ENCODE results near the gene CCNYL1.

The CCNYL1 gene

GRCh38 chr2:207766041-207766551 is 54.7 kb downstream of the CCNYL1 start:
- no peak for DNase-seq (ENCODE audit: low read depth in 2 of 2)

- DNase-seq (ENCODE audit: low read depth in 2 of 2) = no peak
These were observed 55.4 kb downstream of the CCNYL1 start for GRCh38 chr2:207766697-207767460.

GRCh38 chr2:207767461-207768167 is 56.2 kb downstream of the CCNYL1 start:
- no peak for DNase-seq (ENCODE audit: low read depth in 2 of 2)

- DNase-seq (ENCODE audit: low read depth in 2 of 2) = no peak
These were observed 56.9 kb downstream of the CCNYL1 start for GRCh38 chr2:207768168-207768865.

- DNase-seq (ENCODE audit: low read depth in 2 of 2) = no peak
These were observed 57.6 kb downstream of the CCNYL1 start for GRCh38 chr2:207768866-207769596.

- DNase-seq (ENCODE audit: low read depth in 2 of 2) = no peak
These were observed 59.4 kb downstream of the CCNYL1 start for GRCh38 chr2:207770602-207771404.

GRCh38 chr2:207771421-207771820 is 60.0 kb downstream of the CCNYL1 start:
- DNase-seq (ENCODE audit: low read depth in 2 of 2) = no peak

GRCh38 chr2:207772081-207772843 is 60.8 kb downstream of the CCNYL1 start:
- DNase-seq (ENCODE audit: low read depth in 2 of 2) = no peak

- DNase-seq (ENCODE audit: low read depth in 2 of 2) = no peak
These were observed 61.4 kb downstream of the CCNYL1 start for GRCh38 chr2:207772844-207773205.

- DNase-seq (ENCODE audit: low read depth in 2 of 2) = no peak
These were observed 64.0 kb downstream of the CCNYL1 start for GRCh38 chr2:207775473-207775872.

- no peak for DNase-seq (ENCODE audit: low read depth in 2 of 2)
These were observed 65.7 kb downstream of the CCNYL1 start for GRCh38 chr2:207777124-207777523.

GRCh38 chr2:207778298-207778882 is 67.0 kb downstream of the CCNYL1 start:
- DNase-seq (ENCODE audit: low read depth in 2 of 2) = no peak

GRCh38 chr2:207779523-207779922 is 68.1 kb downstream of the CCNYL1 start:
- DNase-seq (ENCODE audit: low read depth in 2 of 2) = no peak

GRCh38 chr2:207782238-207783030 is 71.0 kb downstream of the CCNYL1 start:
- no peak for DNase-seq (ENCODE audit: low read depth in 2 of 2)

- no peak for DNase-seq (ENCODE audit: low read depth in 2 of 2)
These were observed 72.1 kb downstream of the CCNYL1 start for GRCh38 chr2:207783514-207783913.

- DNase-seq (ENCODE audit: low read depth in 2 of 2) = no peak
These were observed 73.5 kb downstream of the CCNYL1 start for GRCh38 chr2:207784898-207785297.

- DNase-seq (ENCODE audit: low read depth in 2 of 2) = no peak
These were observed 75.6 kb downstream of the CCNYL1 start for GRCh38 chr2:207787017-207787416.

GRCh38 chr2:207787800-207788199 is 76.4 kb downstream of the CCNYL1 start:
- no peak for DNase-seq (ENCODE audit: low read depth in 2 of 2)

- no peak for DNase-seq (ENCODE audit: low read depth in 2 of 2)
These were observed 79.5 kb downstream of the CCNYL1 start for GRCh38 chr2:207790898-207791297.
